Effector memory CD8-positive, alpha-beta T cell (primary cell): Measurements from ENCODE around the gene CDH23.
A peak's percentile ranks its signal among the peaks of the same experiment; 100 is the strongest.

Experiments used
- ATAC-seq: fragments of 150-1000 bp; cut with Tn5 transposase; replicated peaks from 2 replicates; pipeline ENCODE4 v1.10.0; 2021; ENCODE audit warnings: mild to moderate bottlenecking, moderate library complexity
- DNase-seq, 3 experiments: peaks; one replicate each; pipeline ENCODE4 v3.0.0; 2021
- H3K27ac Mint-ChIP-seq, 2 donors: one replicate each; pipeline ENCODE4 v1.8.0; 2022; ENCODE audit warnings: mild to moderate bottlenecking in 2 of 2, mixed read lengths in 2 of 2, moderate library complexity in 2 of 2
- H3K27me3 Mint-ChIP-seq, 2 donors: one replicate each; pipeline ENCODE4 v1.8.0; 2022; ENCODE audit warnings: mixed read lengths in 2 of 2
- H3K36me3 Mint-ChIP-seq: one replicate; pipeline ENCODE4 v1.8.0; 2022; ENCODE audit warnings: mild to moderate bottlenecking, moderate library complexity, mixed read lengths; ENCODE audit not compliant: insufficient read depth
- H3K4me1 Mint-ChIP-seq, 2 donors: one replicate each; pipeline ENCODE4 v1.8.0; 2022; ENCODE audit warnings: low read depth in 2 of 2, mixed read lengths in 2 of 2
- H3K4me3 Mint-ChIP-seq, 2 donors: one replicate each; pipeline ENCODE4 v1.8.0; 2022; ENCODE audit warnings: mild to moderate bottlenecking in 2 of 2, mixed read lengths in 2 of 2, moderate library complexity in 2 of 2
- H3K9me3 Mint-ChIP-seq, 2 donors: one replicate each; pipeline ENCODE4 v1.8.0; 2022; ENCODE audit warnings: mixed read lengths in 2 of 2

Gene CDH23

GRCh38 chr10:71678057-71678805 is 281.5 kb downstream of the CDH23 start:
- DNase-seq (no peak), ATAC-seq (no peak)
- no peak overlapping the region for H3K27ac Mint-ChIP-seq
- no peaks in the 10 kb centered on the region for H3K9me3 Mint-ChIP-seq
- peaks cover 0 to 29% of the 10 kb centered on the region in 2 donors for H3K27me3 Mint-ChIP-seq
- H3K36me3 Mint-ChIP-seq: peaks cover 2% of the 10 kb centered on the region
- no peak overlapping the region for H3K4me3 Mint-ChIP-seq
- H3K4me1 Mint-ChIP-seq: no peaks in the 10 kb centered on the region

- Mint-ChIP-seq H3K27me3 (peaks cover 0 to 29% of the 10 kb centered on the region in 2 donors), H3K9me3 (no peaks in the 10 kb centered on the region), H3K4me3 (no peak overlapping the region), H3K27ac (no peak overlapping the region), H3K4me1 (peaks cover 0 to 2% of the 10 kb centered on the region in 2 donors), H3K36me3 (peaks cover 2% of the 10 kb centered on the region)
- ATAC-seq (no peak), DNase-seq (no peak)
These were observed 282.7 kb downstream of the CDH23 start for GRCh38 chr10:71679425-71679824.

- H3K36me3 Mint-ChIP-seq: peaks cover 5% of the 10 kb centered on the region
- no peak overlapping the region for H3K27ac Mint-ChIP-seq
- H3K4me3 Mint-ChIP-seq: no peak overlapping the region
- ATAC-seq: no peak
- peaks cover 0 to 4% of the 10 kb centered on the region in 2 donors for H3K4me1 Mint-ChIP-seq
- H3K9me3 Mint-ChIP-seq: no peaks in the 10 kb centered on the region
- DNase-seq: no peak
- H3K27me3 Mint-ChIP-seq: peaks cover 0 to 29% of the 10 kb centered on the region in 2 donors
These were observed 285.3 kb downstream of the CDH23 start for GRCh38 chr10:71681977-71682376.

DNA sequence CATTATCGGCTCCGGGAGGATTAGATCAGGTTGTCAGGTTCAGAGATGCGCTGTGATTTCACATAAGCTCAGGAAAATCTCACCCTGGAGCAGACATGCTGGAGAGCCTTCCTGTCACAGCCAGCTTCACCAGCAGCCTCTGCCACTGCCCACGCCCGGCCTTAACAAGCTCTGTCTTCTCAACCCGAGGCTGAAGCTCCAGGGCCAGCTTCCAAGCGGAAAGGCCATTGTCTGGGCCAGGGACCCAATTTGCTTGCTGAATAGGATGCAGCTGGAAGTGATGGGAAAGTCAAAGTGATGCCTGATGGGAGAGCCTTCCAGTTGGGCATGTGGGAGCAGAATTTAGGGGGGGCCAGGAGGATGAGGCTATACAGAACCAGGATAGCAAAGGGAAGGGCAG is 286.6 kb downstream of the CDH23 start:
- peaks cover 4% of the 10 kb centered on the region in 2 donors for H3K4me1 Mint-ChIP-seq
- no peak for DNase-seq
- peaks cover 0 to 17% of the 10 kb centered on the region in 2 donors for H3K27me3 Mint-ChIP-seq
- H3K27ac Mint-ChIP-seq: peak overlapping the region in 1 of 2 donors; percentile 16
- H3K36me3 Mint-ChIP-seq: peaks cover 12% of the 10 kb centered on the region
- ATAC-seq: no peak
- H3K4me3 Mint-ChIP-seq: no peak overlapping the region
- H3K9me3 Mint-ChIP-seq: peaks cover 5% of the 10 kb centered on the region in 2 donors

DNA sequence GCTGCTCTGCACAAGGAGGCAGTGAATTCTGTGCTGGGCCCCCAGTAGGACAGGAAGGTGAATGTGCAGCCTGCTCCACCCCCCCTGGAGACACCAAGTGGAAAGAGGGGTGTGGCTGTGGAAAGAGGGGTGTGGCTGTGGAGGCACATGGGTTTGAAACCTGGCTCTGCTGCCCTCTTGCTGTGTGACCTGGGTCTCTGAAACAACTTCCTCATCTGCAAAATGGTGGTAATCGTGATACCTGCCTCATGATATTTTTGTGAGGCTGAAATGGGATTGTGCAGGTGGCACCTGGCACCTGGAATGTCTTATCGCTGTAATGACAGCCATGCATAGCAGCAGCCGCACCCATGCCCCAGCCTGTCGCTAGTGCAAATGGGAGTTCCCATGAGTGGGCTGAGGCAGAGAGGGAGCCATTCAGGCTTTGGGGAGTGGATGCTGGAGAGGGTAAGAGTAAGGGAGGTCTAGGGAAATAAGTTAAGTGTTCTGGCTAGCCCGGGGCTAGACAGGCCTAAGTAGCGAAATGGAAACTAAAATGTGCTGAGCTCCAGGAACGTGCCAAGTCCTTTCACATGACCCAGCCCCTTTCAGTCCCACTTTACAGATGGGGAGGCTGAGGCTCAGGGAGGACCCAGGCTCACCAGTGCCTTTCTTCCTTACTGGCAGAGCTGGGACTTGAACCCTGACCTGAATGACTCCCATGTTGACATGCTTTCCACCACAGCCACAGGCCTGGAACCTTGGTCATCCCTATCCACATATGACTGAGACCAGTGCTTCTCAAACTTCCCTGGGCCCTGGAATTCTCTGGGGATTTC is 287.8 kb downstream of the CDH23 start:
- Mint-ChIP-seq H3K4me3 (no peak overlapping the region), H3K9me3 (peaks cover 5 to 8% of the 10 kb centered on the region in 2 donors), H3K27ac (peak overlapping the region in 1 of 2 donors; percentile 15), H3K36me3 (peaks cover 17% of the 10 kb centered on the region), H3K4me1 (peaks cover 4 to 5% of the 10 kb centered on the region in 2 donors), H3K27me3 (peaks cover 0 to 7% of the 10 kb centered on the region in 2 donors)
- no peak for ATAC-seq
- no peak for DNase-seq

GRCh38 chr10:71685554-71686232 is 289.0 kb downstream of the CDH23 start:
- Mint-ChIP-seq H3K4me1 (peaks cover 4 to 5% of the 10 kb centered on the region in 2 donors), H3K9me3 (peaks cover 5 to 8% of the 10 kb centered on the region in 2 donors), H3K27me3 (no peaks in the 10 kb centered on the region), H3K4me3 (no peak overlapping the region), H3K36me3 (peaks cover 17% of the 10 kb centered on the region), H3K27ac (peak overlapping the region; percentile 6 to 38)
- DNase-seq (no peak), ATAC-seq (no peak)

- Mint-ChIP-seq H3K4me3 (no peak overlapping the region), H3K4me1 (peaks cover 4 to 5% of the 10 kb centered on the region in 2 donors), H3K36me3 (peaks cover 15% of the 10 kb centered on the region), H3K9me3 (peaks cover 5 to 8% of the 10 kb centered on the region in 2 donors), H3K27me3 (no peaks in the 10 kb centered on the region), H3K27ac (peak overlapping the region; percentile 95 to 96)
- ATAC-seq (no peak), DNase-seq (no peak)
These were observed 290.4 kb downstream of the CDH23 start for GRCh38 chr10:71687077-71687476.

DNA sequence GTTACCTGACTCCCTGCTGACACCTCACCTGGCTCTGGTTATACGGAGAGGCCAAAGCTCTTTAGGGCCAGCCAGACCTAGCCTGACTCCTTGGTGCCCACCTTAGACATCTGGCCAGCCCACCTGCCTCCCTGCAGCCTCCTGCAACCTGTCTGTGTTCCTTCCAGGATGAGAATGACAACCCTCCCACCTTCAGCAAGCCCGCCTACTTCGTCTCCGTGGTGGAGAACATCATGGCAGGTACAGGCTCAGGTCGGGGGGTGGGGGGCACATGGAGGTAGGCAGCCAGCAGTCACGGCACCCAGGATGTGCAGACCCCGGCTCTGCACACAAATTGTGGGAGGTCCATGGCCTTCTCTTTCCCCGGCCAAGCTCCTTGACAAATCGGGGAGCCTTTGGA is 290.8 kb downstream of the CDH23 start:
- Mint-ChIP-seq H3K4me1 (peaks cover 4 to 5% of the 10 kb centered on the region in 2 donors), H3K27ac (peak overlapping the region; percentile 95 to 96), H3K36me3 (peaks cover 15% of the 10 kb centered on the region), H3K27me3 (no peaks in the 10 kb centered on the region), H3K4me3 (no peak overlapping the region), H3K9me3 (peaks cover 5 to 8% of the 10 kb centered on the region in 2 donors)
- DNase-seq: no peak
- no peak for ATAC-seq

DNA sequence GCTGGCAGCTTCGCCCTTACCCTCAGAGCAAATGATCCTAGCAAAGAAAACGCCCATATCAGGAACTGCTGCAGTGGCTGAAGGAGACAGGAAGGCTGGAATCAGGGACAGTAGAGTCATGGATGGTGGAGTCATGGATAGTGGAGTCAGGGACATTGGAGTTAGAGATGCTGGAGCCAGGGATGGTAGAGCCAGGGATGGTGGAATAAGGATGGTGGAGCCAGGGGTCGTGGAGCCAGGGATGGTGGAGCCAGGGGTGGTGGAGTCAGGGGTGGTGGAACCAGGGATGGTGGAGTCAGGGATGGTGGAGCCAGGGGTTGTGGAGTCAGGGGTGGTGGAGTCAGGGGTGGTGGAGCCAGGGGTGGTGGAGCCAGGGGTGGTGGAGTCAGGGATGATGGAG is 291.5 kb downstream of the CDH23 start:
- Mint-ChIP-seq H3K36me3 (peaks cover 15% of the 10 kb centered on the region), H3K9me3 (peaks cover 5 to 8% of the 10 kb centered on the region in 2 donors), H3K27ac (peak overlapping the region; percentile 95 to 96), H3K4me1 (peaks cover 4 to 5% of the 10 kb centered on the region in 2 donors), H3K4me3 (peak overlapping the region; percentile 26 to 30), H3K27me3 (no peaks in the 10 kb centered on the region)
- ATAC-seq (no peak), DNase-seq (no peak)

DNA sequence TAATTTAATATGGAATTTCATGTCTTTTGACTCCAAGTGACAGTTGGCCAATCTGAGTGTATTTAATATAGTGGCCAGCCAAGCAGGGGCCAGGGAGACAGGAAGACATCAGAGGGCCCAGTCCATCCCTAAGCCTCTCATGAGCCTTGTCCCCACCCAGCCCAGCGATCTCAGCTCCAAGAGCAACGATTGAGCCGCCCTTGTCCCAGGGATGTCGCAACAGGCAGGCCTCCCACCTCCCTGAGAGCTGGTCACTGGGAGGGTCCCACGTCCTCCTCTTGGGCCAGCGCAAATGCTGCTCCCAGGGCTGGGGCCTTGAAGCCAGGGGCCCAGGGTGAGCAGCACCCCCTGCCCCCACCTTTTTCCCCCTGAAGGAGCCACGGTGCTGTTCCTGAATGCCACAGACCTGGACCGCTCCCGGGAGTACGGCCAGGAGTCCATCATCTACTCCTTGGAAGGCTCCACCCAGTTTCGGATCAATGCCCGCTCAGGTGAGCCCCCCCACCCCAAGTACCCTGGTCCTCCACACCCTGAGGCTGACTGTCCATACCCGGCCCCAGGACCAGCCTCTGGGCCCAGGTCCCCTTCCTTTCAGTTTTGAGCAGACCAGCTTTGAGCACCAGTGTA is 293.5 kb downstream of the CDH23 start:
- peak overlapping the region in 1 of 2 donors; percentile 83 for H3K27ac Mint-ChIP-seq
- no peak overlapping the region for H3K4me3 Mint-ChIP-seq
- H3K27me3 Mint-ChIP-seq: no peaks in the 10 kb centered on the region
- no peak for ATAC-seq
- peaks cover 14 to 20% of the 10 kb centered on the region in 2 donors for H3K4me1 Mint-ChIP-seq
- H3K36me3 Mint-ChIP-seq: peaks cover 18% of the 10 kb centered on the region
- DNase-seq: no peak
- peaks cover 5 to 8% of the 10 kb centered on the region in 2 donors for H3K9me3 Mint-ChIP-seq

DNA sequence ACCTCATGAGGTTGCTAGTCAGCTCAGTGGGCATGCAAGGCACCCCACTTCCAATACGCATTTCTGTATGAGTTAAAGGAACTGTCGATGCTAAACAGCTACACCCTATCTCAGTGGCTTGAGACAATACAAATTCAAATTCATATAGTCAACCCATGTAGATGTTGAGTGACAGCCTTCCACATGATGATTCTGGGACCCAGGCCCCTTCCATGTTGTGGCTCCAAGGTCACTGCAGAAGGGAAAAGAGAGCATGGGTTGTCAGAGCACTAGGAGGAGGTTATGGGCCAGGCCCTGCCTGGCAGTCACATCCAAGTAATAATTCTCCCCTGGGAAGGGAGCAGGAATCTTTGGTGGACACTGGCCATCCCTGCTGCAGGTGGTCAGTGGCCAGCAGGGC is 294.7 kb downstream of the CDH23 start:
- ATAC-seq (no peak), DNase-seq (no peak)
- Mint-ChIP-seq H3K27me3 (no peaks in the 10 kb centered on the region), H3K27ac (peak overlapping the region; percentile 27 to 51), H3K36me3 (peaks cover 18% of the 10 kb centered on the region), H3K9me3 (peaks cover 5 to 8% of the 10 kb centered on the region in 2 donors), H3K4me1 (peaks cover 16 to 20% of the 10 kb centered on the region in 2 donors), H3K4me3 (no peak overlapping the region)

DNA sequence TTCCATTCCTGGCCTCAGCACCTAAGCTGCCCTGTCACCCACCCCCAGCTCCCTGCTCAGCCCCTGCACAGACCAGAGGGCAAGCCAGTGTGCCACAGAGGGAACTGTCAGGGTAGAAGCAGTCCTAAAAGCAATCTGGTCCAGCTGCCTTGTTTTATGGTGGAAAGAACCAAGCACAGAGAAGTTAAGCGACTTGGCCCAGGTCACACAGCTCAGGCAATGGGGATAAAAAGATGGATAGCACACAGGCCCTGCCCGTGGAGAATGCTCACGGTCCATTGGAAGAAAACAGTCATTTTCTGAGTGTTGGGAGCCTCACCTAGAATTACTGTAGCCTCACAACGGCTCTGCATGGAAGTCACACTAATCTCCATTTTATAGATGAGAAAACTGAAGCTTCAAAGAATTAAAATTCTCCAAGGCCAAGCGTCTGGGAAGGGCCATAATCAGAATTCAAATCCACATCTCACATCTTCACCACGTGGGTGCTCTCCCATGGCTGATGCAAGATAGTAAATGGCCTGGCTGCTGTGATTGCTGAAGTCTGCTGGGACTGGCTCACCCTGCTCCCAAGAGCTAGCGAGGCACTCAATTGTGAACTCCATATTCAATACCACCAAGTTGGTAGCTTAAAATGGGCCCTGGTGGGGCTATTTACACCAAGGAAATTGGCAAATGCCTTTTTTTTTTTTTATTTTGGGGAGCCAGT is 296.0 kb downstream of the CDH23 start:
- DNase-seq: no peak
- Mint-ChIP-seq H3K9me3 (peaks cover 5 to 8% of the 10 kb centered on the region in 2 donors), H3K4me1 (peaks cover 28 to 33% of the 10 kb centered on the region in 2 donors), H3K27me3 (no peaks in the 10 kb centered on the region), H3K4me3 (no peak overlapping the region), H3K36me3 (peaks cover 13% of the 10 kb centered on the region), H3K27ac (no peak overlapping the region)
- ATAC-seq: no peak
